ENCODE data around the gene MOCS2.

MOCS2 gene

GRCh38 chr5:53092242-53092641 is 17.3 kb downstream of the MOCS2 start:
- DNase-seq, result no peak

DNA sequence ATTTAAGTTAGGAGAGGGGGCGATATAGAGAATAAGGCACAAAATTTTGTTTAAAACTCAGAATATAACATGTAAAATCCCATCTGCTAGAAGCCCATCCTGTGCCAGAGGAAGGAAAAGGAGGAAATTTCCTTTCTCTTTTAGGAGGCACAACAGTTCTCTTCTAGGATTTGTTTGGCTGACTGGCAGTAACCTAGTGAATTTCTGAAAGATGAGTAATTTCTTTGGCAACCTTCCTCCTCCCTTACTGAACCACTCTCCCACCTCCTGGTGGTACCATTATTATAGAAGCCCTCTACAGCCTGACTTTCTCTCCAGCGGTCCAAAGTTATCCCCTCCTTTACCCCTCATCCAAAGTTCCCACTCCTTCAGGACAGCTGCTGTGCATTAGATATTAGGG is 18.3 kb downstream of the MOCS2 start:
- DNase-seq, result no peak

- DNase-seq, result peak; percentile 14
Measured at GRCh38 chr5:53090229-53090628, 19.3 kb downstream of the MOCS2 start.

DNA sequence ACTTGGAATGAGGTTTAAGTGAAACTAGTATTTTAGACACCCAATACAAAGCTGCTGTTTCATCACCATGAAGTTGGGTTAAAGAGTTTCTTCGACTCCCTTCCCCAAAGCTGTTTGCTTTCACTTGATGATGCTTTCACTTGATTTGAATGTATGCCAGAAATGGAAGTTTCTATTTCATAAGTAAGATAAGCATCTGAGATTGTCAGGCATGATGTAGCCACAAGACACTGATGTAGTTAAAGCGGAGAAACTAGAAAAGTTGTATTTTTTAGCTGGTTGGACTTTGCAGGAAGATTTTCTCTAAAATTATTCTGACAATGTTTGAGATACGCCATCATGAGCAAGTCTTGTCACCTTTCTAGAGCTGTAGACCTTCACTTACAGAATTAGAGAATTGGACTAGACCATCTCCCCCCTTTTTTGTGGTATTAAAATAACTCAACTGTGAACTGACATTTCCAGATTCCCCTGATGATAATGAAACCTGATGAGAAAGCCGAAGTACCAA is 20.0 kb downstream of the MOCS2 start:
- DNase-seq, result no peak

DNA sequence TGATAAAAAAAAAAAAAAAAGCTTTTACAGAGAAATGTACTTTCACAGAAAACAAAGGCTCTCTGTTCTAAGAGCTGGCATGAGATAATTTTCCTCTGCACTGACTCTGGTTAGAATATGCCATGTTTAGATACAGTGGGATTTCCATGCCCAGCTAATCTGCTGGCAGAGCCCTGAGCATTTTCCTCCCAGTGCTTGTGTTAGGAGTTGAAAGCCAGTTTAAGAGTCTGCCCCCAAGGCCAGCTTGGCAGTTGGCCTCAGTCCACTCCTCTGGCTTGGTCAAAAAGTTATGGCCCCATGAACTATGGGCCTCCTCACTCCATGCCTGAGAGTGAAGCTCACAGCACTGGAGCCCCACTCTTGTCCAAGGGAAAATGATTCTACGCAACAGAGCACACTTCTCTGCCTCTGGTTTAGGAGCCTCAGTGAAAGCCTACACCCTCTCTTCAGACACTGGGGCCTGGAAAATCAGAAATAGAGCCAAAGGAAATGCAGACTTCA is 21.9 kb downstream of the MOCS2 start:
- DNase-seq, result no peak

GRCh38 chr5:53087171-53087570 is 22.4 kb downstream of the MOCS2 start:
- no peak for DNase-seq

- DNase-seq, result no peak
Measured at GRCh38 chr5:53084546-53085255, 24.9 kb downstream of the MOCS2 start.

- no peak for DNase-seq
Measured at GRCh38 chr5:53083927-53084326, 25.6 kb downstream of the MOCS2 start.

GRCh38 chr5:53080271-53080670 is 29.3 kb downstream of the MOCS2 start:
- no peak for DNase-seq

DNA sequence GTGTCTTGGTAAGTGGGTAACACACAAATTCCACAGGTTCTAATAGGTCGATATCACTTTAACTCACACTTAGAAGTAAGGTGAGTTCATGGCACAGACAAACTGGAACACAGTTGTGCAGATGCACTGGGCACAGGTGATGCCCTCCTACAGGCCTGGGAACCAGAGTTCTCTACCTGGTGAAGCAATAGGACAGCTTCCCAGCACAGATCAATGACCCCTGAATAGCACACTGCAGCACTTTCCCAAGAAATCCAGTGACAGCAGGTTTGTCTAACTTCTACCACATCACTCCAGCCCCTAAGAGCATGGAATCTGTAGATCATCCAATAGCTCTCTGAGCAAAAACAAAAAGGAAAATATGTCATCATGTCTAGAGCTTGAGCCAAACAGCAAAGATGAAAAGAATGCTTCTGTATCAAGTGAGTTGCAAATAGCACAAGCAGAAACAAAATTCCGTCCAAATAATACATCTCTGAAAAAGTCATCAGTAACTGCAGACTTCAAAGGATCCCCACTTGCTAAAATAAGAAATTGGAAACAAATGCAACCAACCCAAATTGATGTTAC is 33.5 kb downstream of the MOCS2 start:
- no peak for DNase-seq

DNA sequence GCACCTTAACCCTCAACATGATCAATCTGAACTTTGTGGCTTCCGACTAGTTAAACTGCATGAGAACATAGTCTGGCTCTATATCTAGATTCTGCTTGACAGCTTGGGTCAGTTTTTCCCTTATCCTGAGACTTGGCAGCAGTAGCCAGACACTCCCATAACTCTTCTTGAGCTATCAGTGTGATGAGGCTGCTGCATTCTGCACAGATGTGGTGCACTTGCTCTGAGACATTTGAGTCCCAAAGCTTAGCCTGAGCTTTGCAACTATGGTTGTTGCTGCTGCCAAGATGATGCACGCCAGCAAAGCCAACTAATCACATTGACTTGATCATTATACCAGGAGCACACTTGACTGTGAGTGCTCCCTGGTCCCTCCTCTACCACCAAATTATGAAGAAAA is 36.2 kb downstream of the MOCS2 start:
- DNase-seq, result no peak

- no peak for DNase-seq
Measured at GRCh38 chr5:53071738-53072137, 37.8 kb downstream of the MOCS2 start.

DNA sequence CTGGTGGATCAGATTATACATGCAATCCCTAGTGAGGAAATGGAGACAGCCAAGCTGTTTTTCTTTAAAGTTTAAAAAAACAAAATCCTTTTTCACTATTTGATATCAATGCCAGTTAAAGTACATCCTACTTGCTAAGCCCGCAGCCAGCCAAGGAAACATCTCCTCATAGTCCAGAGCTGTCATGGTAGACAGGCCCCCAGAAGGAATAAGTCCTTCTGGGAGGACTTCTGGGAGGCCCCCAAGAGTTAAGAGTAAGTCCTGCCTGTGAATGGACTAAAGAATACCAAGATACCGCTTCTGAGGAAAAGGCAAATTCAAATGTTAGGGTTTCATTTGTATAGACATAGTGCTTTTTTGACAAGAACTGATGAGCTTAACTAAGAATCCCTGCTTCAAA is 38.3 kb downstream of the MOCS2 start:
- DNase-seq, result no peak

DNA sequence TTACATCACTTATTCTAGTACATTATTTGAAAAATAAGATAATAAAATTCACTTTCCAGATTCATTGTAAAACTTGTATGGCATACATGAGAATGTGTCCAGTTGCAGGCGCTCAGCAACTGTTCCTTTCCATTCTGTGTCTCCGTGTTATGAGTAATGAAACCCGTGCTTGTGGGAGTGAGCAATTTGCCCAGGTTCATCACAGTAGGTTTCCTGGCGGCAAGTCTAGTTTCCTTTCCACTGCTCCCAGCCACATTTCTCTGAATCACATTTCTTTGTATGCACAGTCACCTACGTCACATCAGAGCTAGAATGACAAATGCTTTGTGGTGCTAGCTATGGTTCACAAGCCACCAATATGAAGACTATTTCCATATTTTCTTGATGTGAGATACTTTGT is 39.9 kb downstream of the MOCS2 start:
- DNase-seq, result peak; percentile 77

DNA sequence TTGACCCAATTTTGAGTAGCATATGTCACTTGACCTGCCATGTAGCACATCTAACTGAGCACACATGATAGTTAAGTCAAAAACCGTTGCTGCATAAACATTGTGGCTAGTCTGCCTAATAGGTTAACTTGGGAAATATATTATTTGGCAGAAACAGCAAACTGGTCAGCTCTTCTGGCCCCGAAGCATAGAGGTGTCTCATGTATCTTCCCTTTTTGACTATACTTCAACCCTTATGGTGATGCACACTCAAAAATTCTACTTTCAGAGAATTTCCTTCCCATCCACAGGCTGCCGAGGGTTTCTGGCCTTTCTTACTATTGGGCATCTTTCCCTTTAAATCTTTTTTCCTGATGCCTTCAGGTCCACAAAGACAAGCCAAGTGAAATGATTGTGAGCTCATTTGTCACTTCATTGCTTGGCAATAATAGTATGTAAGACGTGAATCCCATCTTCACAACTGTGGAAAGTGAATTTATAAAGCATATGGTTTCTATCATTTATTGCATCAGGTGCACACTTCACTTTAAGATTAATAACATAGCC is 41.2 kb downstream of the MOCS2 start:
- no peak for DNase-seq

DNA sequence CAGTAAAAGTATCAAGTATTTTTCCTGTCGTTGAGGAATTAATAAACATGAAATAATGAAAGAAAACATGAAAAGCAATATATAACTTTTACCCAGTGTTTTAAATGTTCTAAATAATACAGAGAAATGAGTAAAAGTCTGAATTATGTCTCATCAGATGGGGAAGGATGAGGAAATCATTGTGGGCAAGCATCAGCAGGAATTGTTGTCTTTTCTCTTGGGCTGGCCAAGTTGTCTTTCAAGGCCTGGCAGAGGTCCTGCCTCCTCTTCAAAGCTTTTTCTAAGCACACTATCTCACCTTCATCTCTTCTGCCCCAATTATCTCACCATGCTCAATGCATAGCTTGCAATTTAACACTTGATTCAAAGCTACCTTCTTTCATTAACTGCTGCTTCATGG is 41.9 kb downstream of the MOCS2 start:
- no peak for DNase-seq

DNA sequence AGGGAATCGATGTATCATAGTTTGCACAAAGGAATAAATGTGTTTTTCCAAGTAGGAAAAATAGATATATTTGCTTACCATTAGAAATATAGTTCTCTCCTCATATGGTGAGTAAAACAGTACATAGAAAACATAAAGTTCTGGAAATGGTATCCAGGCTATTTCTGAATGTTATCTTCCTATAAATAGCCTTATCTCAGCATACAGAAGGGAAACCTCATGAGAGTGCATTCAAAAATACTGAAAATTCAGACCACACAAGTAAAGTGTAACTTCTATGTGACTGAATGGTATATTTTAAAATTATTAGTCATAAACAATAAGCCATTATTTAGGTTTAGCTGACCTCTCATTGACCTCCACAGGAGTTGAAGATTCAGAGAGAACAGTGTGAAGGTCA is 43.5 kb downstream of the MOCS2 start:
- DNase-seq, result no peak

GRCh38 chr5:53063791-53064190 is 45.8 kb downstream of the MOCS2 start:
- DNase-seq, result no peak

GRCh38 chr5:53063176-53063575 is 46.4 kb downstream of the MOCS2 start:
- no peak for DNase-seq

DNA sequence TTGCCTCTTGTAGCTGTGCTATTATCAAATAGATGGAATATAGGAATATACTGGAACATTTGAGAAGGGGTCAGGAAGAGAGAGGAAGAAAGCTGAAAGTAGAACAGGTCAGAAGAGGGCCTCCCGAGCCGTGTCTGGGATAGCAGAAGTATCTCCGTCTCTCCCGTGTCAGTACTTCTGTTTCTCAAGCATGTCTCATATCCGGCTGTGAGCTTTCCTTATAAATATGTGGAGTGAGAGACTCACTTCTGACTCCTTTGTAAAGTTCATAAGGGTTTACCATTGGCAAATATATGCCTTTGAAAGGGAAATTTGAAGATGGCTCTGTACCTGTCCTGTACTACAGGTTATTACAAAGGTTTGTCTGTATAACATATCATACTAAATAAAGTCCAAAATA is 50.3 kb downstream of the MOCS2 start:
- no peak for DNase-seq

DNA sequence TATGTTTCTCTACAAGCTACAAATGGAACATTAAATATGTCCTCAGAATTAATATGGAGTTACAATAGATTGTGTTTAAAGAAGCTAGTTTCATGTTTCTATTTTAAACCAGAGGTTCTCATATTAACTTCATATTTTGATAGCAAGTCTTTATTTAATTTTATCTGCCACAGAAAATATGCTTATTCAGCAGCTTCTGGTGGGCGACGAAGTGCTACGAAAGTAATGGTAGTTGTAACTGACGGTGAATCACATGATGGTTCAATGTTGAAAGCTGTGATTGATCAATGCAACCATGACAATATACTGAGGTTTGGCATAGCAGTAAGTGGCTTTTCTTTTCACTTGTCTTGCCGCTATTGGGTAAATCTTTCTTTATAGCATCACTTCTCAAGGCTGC is 54.2 kb downstream of the MOCS2 start:
- no peak for DNase-seq

DNA sequence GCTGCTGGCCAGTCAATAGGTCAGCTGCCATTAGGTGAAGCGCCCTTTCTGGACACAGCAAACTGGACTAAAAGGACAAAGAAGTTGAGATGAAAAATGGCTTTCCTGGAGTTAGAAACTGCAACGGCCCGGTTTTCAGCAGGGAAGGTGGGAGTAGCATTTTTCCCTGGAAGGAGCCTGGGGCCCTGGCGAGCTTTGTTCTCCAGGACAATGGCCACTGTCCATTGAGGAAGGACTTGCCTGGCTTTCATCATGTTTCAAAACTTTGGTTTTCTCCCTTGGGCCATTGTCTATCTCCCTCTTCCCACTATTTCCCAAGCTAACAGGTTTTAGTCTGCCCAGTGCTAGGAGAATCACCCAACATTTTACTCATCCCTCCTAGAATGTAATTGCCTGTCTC is 56.2 kb downstream of the MOCS2 start:
- no peak for DNase-seq

DNA sequence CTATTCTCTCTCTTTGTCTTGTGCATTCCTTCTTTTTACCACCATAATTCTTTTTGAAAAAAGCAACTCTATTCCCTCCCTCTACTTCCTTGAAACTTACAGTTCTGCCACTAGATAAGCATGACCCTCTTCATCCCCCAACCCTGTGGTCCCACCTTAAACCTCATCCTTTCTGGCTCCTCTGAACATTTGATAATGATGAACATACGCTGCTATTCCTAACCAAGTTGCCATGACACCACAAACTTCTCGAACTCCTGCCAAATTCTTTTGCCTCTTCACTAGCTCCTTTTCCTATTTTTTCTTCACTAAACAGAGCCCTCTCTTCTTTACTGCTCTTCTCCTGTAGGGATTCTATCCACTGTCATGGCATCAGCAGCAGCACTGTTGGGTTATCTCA is 57.1 kb downstream of the MOCS2 start:
- no peak for DNase-seq

GRCh38 chr5:53048248-53048647 is 61.3 kb downstream of the MOCS2 start:
- no peak for DNase-seq
